GM12801 (cell line): ENCODE data around the gene TNFRSF19.

Experiments used
- TF ChIP-seq, protein P1 (sequence below): IDR thresholded peaks from one replicate; pipeline ENCODE4 v1.5.1; 2011; ENCODE audit warnings: control low read depth; ENCODE audit not compliant: insufficient read length; ENCODE audit errors: extremely low read depth

Gene TNFRSF19

DNA sequence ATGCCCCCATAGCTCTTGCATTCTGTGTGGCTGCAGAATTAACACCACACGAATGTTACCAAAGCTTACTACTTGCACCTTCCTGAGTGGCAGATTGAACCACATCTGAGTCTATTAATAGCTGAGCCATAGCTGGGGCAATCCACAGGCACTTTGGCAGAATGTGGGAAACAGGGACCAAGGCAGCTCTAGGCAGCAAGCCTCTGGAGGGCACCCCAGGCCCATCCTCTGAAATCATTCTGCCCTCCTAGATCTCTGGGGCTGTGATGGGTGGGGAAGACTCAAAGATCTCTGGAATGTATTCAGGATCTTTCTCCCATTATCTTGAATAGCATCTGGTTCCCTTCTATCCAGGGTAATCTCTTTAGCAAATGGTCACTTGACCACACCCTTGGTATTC lies 139.3 kb downstream of the TNFRSF19 start:
- TF ChIP-seq, protein P1, sequence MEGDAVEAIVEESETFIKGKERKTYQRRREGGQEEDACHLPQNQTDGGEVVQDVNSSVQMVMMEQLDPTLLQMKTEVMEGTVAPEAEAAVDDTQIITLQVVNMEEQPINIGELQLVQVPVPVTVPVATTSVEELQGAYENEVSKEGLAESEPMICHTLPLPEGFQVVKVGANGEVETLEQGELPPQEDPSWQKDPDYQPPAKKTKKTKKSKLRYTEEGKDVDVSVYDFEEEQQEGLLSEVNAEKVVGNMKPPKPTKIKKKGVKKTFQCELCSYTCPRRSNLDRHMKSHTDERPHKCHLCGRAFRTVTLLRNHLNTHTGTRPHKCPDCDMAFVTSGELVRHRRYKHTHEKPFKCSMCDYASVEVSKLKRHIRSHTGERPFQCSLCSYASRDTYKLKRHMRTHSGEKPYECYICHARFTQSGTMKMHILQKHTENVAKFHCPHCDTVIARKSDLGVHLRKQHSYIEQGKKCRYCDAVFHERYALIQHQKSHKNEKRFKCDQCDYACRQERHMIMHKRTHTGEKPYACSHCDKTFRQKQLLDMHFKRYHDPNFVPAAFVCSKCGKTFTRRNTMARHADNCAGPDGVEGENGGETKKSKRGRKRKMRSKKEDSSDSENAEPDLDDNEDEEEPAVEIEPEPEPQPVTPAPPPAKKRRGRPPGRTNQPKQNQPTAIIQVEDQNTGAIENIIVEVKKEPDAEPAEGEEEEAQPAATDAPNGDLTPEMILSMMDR: no peak

DNA sequence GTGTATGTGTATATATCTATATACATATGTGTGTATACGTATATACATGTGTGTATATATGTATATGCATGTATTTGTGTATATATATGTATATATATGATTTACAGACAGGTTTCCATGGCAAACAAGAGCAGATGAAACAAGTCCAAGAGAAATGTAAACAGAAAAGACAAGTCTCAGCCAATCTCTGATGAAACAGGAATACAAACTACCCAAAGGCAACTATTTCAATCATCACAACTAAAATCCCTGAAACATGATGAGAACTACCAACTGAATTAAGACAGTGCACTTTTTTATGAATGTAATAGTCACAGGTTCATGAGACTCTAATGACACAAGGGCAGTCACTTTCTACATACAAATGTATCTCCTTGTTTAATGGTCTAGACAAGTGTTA lies 140.2 kb downstream of the TNFRSF19 start:
- TF ChIP-seq, protein P1: no peak

DNA sequence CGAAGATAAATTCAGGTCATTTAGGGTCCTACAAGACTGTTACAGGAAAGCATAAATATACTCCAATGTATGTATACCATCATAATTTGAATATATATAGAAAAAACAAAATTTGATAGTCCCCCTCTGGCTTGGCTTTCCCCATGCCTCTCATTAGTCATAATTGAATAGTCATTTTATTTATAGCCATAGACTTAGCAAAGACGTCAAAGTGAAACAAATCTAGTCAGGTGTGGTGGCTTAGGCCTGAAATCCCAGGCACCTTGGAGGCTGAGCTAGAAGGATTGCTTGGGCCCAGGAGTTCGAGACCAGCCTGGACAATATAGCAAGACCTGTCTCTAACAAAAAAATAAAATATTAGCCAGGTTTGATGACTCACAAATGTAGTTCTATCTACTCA lies 141.1 kb downstream of the TNFRSF19 start:
- TF ChIP-seq, protein P1: no peak

DNA sequence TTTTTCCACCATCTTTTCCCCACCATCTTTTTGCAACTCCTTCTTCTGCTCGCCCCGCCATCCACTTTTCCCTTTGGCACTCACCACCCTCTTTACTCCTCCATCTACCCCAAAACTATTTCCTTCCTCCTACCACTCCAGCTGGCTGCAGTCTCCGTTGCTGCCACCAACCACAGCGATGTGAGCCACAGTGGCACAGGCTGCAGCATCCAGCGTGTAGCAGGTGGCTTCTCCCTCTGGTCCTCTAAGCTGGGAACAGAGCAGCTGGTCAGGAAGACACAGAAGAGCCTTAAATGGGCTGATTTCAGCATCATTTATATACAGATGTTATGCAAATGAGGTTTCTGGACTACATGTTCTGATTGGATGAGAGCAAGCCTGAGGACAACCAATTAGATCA lies 144.5 kb downstream of the TNFRSF19 start:
- TF ChIP-seq, protein P1: no peak

DNA sequence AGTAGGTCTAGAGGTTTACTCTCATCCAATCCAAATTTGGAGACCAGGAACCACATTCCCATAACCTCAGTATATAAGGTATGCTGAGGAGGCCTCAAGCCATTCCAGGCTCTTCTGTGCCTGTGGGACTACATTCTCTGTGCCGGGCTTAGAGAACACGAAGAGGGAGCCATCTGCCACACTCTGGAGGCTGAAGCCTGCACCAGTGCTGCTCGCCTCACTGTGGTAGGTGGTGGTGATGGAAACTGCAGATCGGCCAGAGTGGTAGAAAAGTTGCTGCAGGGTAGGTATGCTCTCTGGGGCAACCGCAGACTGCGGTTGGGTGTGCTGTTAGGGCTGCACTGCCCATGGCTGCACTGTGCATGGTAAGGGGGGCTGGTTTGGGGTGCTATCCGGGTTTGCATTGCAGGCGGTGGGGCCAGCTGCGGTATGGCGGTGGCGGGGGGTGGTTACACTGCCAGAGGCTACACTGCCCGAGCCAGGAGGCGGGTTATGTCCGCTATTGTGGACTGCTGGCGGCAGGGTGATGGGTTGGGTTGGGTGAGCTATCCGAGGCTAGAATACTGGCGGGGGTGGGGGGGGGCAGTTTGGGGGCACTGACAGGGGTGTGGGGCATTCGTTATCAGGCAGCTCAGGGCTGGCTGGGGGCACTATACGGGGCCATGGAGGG lies 145.0 kb downstream of the TNFRSF19 start:
- TF ChIP-seq, protein P1: no peak

DNA sequence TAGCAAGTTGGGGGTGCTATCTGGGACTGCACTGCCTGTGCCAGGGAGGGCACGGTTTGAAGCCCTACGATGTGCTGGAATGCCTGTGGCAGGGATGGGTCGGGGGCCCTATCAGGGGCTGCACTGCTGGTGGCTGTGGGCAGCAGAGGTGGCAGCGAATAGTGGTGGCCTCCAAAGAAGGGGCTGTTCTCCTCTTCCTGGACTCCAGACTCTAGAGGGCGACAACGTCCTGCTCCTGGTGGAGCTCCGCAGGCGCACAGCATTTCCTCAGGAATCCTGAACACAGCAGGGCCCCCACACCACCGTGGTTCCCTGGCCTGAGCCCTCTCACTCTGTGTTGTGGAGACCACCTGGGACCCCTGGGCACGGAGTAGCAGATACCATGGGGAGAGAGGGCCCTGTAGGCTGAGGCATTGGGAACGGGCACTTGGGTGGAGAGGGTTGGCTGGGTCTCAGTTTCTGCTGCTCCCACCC lies 145.6 kb downstream of the TNFRSF19 start:
- TF ChIP-seq, protein P1: no peak

DNA sequence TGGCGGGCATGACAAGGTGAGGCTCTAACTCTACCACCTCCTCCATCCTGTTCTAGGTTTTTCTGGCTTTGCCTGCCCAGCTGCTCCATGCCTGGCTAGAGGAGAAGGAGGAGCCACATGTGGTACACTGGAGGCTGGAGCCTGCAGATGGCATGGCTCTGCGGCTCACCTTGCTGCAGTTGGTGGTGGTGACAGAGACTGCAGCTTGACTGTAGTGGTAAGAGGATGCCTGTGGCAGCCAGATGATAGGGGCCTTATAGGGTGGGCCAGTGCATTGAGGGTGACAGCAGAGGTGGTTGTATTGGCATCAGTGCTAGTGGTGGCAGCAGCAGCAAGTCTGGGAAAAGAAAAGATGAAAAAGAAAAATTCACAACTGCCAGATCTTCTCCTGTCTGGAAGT lies 146.2 kb downstream of the TNFRSF19 start:
- TF ChIP-seq, protein P1: no peak

DNA sequence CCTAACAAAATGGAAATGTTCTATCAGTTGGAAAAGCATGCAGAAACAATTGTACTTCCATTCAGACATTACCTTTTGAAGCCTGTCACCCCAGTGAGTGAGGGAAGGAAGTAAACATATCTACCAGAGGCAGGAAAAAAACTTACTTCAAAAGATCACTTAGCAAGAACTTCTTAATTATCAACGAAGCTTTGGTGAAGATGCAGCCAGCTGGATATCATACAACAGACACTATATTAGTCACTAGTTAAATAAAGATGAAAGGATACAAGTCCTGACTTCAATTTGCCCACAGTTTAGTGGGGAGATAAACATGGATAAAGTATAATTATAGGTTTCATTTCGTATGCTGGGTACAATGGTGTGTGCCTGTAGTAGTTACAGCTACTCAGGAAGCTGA lies 148.8 kb downstream of the TNFRSF19 start:
- TF ChIP-seq, protein P1: no peak
